ENCODE results near the gene CLEC4A.

CLEC4A gene

DNA sequence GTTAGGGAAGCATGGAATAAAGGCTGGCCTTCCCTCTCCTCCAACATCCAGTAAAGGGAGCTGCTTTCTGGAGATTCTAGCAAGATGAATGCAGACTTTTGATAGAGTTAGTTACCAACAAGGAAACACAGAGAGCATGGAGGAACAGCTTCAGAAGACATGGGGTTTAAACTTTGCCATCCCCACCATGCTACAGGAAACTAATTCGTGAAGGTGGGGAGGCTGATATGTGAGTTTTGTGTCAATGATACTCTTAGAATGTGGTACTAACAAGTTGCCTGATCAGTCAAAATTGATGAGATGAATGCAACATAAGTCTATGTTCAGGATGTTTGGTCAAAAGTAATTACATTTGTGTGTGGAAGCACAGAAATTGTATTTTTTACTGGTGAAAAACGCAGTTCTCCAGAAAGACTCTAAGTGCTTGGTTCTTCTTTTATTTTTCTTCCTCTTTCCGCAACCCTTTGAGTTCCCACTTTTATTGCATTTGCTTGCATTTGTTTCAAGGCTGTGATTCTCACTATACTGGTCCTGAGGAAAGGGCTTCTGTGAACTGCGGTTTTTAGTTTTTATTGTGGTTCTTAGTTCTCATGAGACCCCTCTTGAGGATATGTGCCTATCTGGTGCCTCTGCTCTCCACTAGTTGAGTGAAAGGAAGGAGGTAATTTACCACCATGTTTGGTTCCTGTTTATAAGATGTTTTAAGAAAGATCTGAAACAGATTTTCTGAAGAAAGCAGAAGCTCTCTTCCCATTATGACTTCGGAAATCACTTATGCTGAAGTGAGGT lies at the start of gene CLEC4A:
CLEC4A (plus strand) TSS at position 494 of the 789 bp plus-strand sequence; CDS start at position 756, 262 bp downstream.
- H3K4me3 ChIP-seq (replicated peaks; ENCODE audit: low read depth, low read length) = no peak within 1 kb of the TSS

GRCh38 chr12:8075935-8076334 lies 47.5 kb upstream of the CLEC4A start:
- DNase-seq (ENCODE audit: low read depth) = no peak
- no peak for TF ChIP-seq CTCF (IDR thresholded peaks at IDR 0.05; ENCODE audit: low read length, missing control alignments)
- no peak overlapping the region for H3K4me3 ChIP-seq (replicated peaks; ENCODE audit: low read depth, low read length)

More for the DNA sequence above, at the start of gene CLEC4A:
- no peak for TF ChIP-seq CTCF (IDR thresholded peaks at IDR 0.05; ENCODE audit: low read length, missing control alignments)
- DNase-seq (ENCODE audit: low read depth) = no peak

- DNase-seq (ENCODE audit: low read depth) = no peak
- no peak overlapping the region for H3K4me3 ChIP-seq (replicated peaks; ENCODE audit: low read depth, low read length)
- no peak for TF ChIP-seq CTCF (IDR thresholded peaks at IDR 0.05; ENCODE audit: low read length, missing control alignments)
Observed at GRCh38 chr12:8076366-8076765, 47.1 kb upstream of the CLEC4A start.

- DNase-seq (ENCODE audit: low read depth) = no peak
- no peak for TF ChIP-seq CTCF (IDR thresholded peaks at IDR 0.05; ENCODE audit: low read length, missing control alignments)
- H3K4me3 ChIP-seq (replicated peaks; ENCODE audit: low read depth, low read length) = no peak overlapping the region
Observed at GRCh38 chr12:8077207-8077606, 46.2 kb upstream of the CLEC4A start.

- H3K4me3 ChIP-seq (replicated peaks; ENCODE audit: low read depth, low read length) = no peak overlapping the region
- TF ChIP-seq CTCF (IDR thresholded peaks at IDR 0.05; ENCODE audit: low read length, missing control alignments) = peak; percentile 54
- DNase-seq (ENCODE audit: low read depth) = peak; percentile 85
Observed at GRCh38 chr12:8078398-8078797, 45.0 kb upstream of the CLEC4A start.

GRCh38 chr12:8078916-8079315 lies 44.5 kb upstream of the CLEC4A start:
- TF ChIP-seq CTCF (IDR thresholded peaks at IDR 0.05; ENCODE audit: low read length, missing control alignments) = no peak
- no peak overlapping the region for H3K4me3 ChIP-seq (replicated peaks; ENCODE audit: low read depth, low read length)
- DNase-seq (ENCODE audit: low read depth) = no peak

GRCh38 chr12:8080120-8080519 lies 43.3 kb upstream of the CLEC4A start:
- no peak overlapping the region for H3K4me3 ChIP-seq (replicated peaks; ENCODE audit: low read depth, low read length)
- no peak for TF ChIP-seq CTCF (IDR thresholded peaks at IDR 0.05; ENCODE audit: low read length, missing control alignments)
- no peak for DNase-seq (ENCODE audit: low read depth)
